ENCODE data around the gene TREX2. TPM values are rescaled to one million over a fixed set of nuclear protein-coding genes. Genes with fewer than 3 reads are reported as not detected.

Gene TREX2
- polyA plus RNA-seq, 4 donors = 0.14 to 0.53 (median 0.35) TPM

GRCh38 chrX:153457136-153457825, 11.4 kb upstream of the TREX2 start:
- no peak for DNase-seq (ENCODE audit: low read depth in 4 of 4, low spot score in 3 of 4)

- DNase-seq (ENCODE audit: low read depth in 4 of 4, low spot score in 3 of 4) = no peak
Observed at GRCh38 chrX:153456704-153457103, 10.8 kb upstream of the TREX2 start.

GRCh38 chrX:153456161-153456560, 10.3 kb upstream of the TREX2 start:
- no peak for DNase-seq (ENCODE audit: low read depth in 4 of 4, low spot score in 3 of 4)

- no peak for DNase-seq (ENCODE audit: low read depth in 4 of 4, low spot score in 3 of 4)
Observed at GRCh38 chrX:153455571-153455970, 9.7 kb upstream of the TREX2 start.

- no peak for DNase-seq (ENCODE audit: low read depth in 4 of 4, low spot score in 3 of 4)
Observed at GRCh38 chrX:153454901-153455550, 9.2 kb upstream of the TREX2 start.

GRCh38 chrX:153450949-153451277, 5.1 kb upstream of the TREX2 start:
- no peak for DNase-seq (ENCODE audit: low read depth in 4 of 4, low spot score in 3 of 4)

GRCh38 chrX:153450114-153450948, 4.5 kb upstream of the TREX2 start:
- no peak for DNase-seq (ENCODE audit: low read depth in 4 of 4, low spot score in 3 of 4)

- DNase-seq (ENCODE audit: low read depth in 4 of 4, low spot score in 3 of 4) = no peak
Observed at GRCh38 chrX:153449368-153450113, 3.7 kb upstream of the TREX2 start.

- DNase-seq (ENCODE audit: low read depth in 4 of 4, low spot score in 3 of 4) = no peak
Observed at GRCh38 chrX:153448556-153449367, 2.9 kb upstream of the TREX2 start.

GRCh38 chrX:153447581-153447960, 1.7 kb upstream of the TREX2 start:
- no peak for DNase-seq (ENCODE audit: low read depth in 4 of 4, low spot score in 3 of 4)

GRCh38 chrX:153446950-153447580, 1.2 kb upstream of the TREX2 start:
- no peak for DNase-seq (ENCODE audit: low read depth in 4 of 4, low spot score in 3 of 4)

GRCh38 chrX:153446636-153446936, 730 bp upstream of the TREX2 start:
- no peak for DNase-seq (ENCODE audit: low read depth in 4 of 4, low spot score in 3 of 4)

GRCh38 chrX:153445106-153445855, 575 bp downstream of the TREX2 start:
- DNase-seq (ENCODE audit: low read depth in 4 of 4, low spot score in 3 of 4) = no peak

GRCh38 chrX:153444333-153445011, 1.4 kb downstream of the TREX2 start:
- DNase-seq (ENCODE audit: low read depth in 4 of 4, low spot score in 3 of 4) = no peak

- DNase-seq (ENCODE audit: low read depth in 4 of 4, low spot score in 3 of 4) = no peak
Observed at GRCh38 chrX:153443476-153444332, 2.2 kb downstream of the TREX2 start.

GRCh38 chrX:153442463-153442862, 3.4 kb downstream of the TREX2 start:
- DNase-seq (ENCODE audit: low read depth in 4 of 4, low spot score in 3 of 4) = no peak

- no peak for DNase-seq (ENCODE audit: low read depth in 4 of 4, low spot score in 3 of 4)
Observed at GRCh38 chrX:153441981-153442380, 3.9 kb downstream of the TREX2 start.

GRCh38 chrX:153441296-153441695, 4.6 kb downstream of the TREX2 start:
- no peak for DNase-seq (ENCODE audit: low read depth in 4 of 4, low spot score in 3 of 4)
